KMS-11 (cell line): ENCODE data around the gene KCNQ1.

Experiments
- H2AFZ ChIP-seq: fragments of 200-600 bp; sonication (generic); 2 replicates; pipeline ENCODE4 v1.6.1; 2016; ENCODE audit warnings: antibody characterized with exemption, mixed run types, low read depth
- H3K27ac ChIP-seq: fragments of 200-600 bp; sonication (generic); 2 replicates; pipeline ENCODE4 v1.6.1; 2016; ENCODE audit warnings: mild to moderate bottlenecking, mixed run types
- H3K27me3 ChIP-seq: fragments of 200-600 bp; sonication (generic); 2 replicates; pipeline ENCODE4 v1.6.1; 2017; ENCODE audit warnings: mild to moderate bottlenecking, low read depth, mixed run types, moderate library complexity; ENCODE audit not compliant: insufficient read depth
- H3K36me3 ChIP-seq: fragments of 200-600 bp; sonication (generic); 2 replicates; pipeline ENCODE4 v1.6.1; 2017; ENCODE audit warnings: mild to moderate bottlenecking, mixed run types; ENCODE audit not compliant: insufficient read depth
- H3K4me1 ChIP-seq: fragments of 200-600 bp; sonication (generic); 2 replicates; pipeline ENCODE4 v1.6.1; 2016; ENCODE audit warnings: mild to moderate bottlenecking, low read depth, mixed run types; ENCODE audit not compliant: poor library complexity, severe bottlenecking
- H3K4me2 ChIP-seq: fragments of 200-600 bp; sonication (generic); 2 replicates; pipeline ENCODE4 v1.7.0; 2016; ENCODE audit warnings: mild to moderate bottlenecking, mixed run types
- H3K4me3 ChIP-seq: fragments of 200-600 bp; sonication (generic); IDR thresholded peaks from 2 replicates; pipeline ENCODE4 v1.6.1; 2017; ENCODE audit warnings: low read depth, low read length, mixed read lengths; ENCODE audit not compliant: insufficient read depth
- H3K79me2 ChIP-seq: fragments of 200-600 bp; sonication (generic); 2 replicates; pipeline ENCODE4 v1.6.1; 2016; ENCODE audit warnings: low read depth, mixed run types; ENCODE audit not compliant: insufficient read depth
- H3K9ac ChIP-seq: fragments of 200-600 bp; sonication (generic); 2 replicates; pipeline ENCODE4 v1.6.1; 2016; ENCODE audit warnings: mild to moderate bottlenecking, mixed run types
- H4K20me1 ChIP-seq: fragments of 200-600 bp; sonication (generic); 2 replicates; pipeline ENCODE4 v1.6.1; 2016; ENCODE audit warnings: mild to moderate bottlenecking, mixed run types; ENCODE audit not compliant: insufficient read depth
- TF ChIP-seq, protein P1 (sequence below): fragments of 200-600 bp; sonication (generic); conservative IDR thresholded peaks from 2 replicates; pipeline ENCODE4 v1.6.1; 2017; ENCODE audit warnings: low read depth, mild to moderate bottlenecking, antibody characterized with exemption, low read length, moderate library complexity, mixed read lengths

The KCNQ1 gene

DNA sequence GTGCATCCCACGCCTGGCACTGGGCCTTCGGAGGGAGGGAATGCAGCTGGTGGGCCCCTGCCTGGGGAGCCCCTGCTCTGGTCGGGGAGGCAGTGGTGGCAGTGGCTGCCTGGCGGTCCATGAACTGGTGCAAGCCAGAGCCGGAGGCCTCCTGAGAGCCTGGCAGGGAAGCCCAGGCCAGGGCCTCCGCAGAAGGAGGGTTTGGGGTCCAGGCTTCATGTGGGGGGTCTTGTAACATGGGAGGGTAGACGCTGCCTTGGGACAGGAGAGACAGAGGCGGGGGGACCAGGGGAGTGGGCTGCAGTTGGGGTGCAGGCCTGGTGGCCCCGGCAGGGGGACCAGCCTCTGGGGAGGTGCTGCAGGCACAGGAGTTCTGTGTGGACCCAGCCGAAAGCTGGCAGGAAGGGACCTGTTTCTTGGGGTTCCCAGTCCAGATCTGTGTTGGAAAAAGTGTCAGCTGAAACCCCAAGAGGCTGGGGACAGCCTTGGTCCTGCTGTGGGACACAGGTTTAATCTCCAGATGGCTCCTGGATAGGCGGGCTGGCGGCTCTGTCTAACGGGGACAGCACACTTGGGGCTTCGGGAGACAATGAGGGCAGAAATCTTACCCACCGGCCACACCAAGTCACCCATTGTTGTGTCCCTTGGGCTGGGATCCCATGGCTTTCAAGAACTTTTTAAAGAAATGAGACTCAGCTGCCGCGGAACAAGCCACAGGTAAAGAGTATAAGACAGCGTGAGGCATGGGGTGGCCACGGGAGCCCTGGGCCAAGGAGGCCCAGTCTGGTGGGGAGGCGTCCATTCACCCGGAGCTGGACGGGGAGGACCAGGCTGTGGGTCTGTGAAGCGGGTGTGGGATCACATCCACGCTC is 73.5 kb downstream of the KCNQ1 start:
- H3K4me2 ChIP-seq, result no peak overlapping the region

DNA sequence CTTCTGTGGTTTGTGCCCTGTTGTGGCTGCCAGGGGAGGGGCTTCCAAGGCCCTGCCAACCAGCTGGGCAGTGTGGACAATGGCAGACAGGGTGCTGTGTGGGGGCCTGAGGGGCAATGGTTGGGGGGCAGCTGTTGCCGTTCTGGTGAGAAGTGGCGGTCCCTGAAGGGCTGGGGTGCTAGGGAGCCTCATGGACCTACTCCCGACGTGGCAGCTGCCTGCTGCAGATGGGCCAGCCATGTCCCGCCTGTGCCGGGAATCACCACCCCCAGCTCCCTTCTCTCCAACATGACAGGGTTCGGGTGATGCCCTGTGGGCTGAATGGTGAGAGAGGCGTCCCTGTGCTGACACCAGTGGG is 74.2 kb downstream of the KCNQ1 start:
- TF ChIP-seq, protein P1, sequence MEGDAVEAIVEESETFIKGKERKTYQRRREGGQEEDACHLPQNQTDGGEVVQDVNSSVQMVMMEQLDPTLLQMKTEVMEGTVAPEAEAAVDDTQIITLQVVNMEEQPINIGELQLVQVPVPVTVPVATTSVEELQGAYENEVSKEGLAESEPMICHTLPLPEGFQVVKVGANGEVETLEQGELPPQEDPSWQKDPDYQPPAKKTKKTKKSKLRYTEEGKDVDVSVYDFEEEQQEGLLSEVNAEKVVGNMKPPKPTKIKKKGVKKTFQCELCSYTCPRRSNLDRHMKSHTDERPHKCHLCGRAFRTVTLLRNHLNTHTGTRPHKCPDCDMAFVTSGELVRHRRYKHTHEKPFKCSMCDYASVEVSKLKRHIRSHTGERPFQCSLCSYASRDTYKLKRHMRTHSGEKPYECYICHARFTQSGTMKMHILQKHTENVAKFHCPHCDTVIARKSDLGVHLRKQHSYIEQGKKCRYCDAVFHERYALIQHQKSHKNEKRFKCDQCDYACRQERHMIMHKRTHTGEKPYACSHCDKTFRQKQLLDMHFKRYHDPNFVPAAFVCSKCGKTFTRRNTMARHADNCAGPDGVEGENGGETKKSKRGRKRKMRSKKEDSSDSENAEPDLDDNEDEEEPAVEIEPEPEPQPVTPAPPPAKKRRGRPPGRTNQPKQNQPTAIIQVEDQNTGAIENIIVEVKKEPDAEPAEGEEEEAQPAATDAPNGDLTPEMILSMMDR, result no peak
- Histone ChIP-seq H3K27ac (no peak overlapping the region), H3K4me2 (no peak overlapping the region), H3K79me2 (no peaks in the 10 kb centered on the region), H3K36me3 (no peaks in the 10 kb centered on the region), H2AFZ (no peak overlapping the region), H3K9ac (no peak overlapping the region), H3K4me1 (no peaks in the 10 kb centered on the region), H3K27me3 (no peaks in the 10 kb centered on the region), H4K20me1 (no peaks in the 10 kb centered on the region), H3K4me3 (no peak overlapping the region)

More for the DNA sequence above, 73.5 kb downstream of the KCNQ1 start:
- Histone ChIP-seq H3K4me1 (no peaks in the 10 kb centered on the region), H4K20me1 (no peaks in the 10 kb centered on the region), H3K9ac (no peak overlapping the region), H2AFZ (no peak overlapping the region), H3K27ac (no peak overlapping the region), H3K27me3 (no peaks in the 10 kb centered on the region), H3K36me3 (no peaks in the 10 kb centered on the region), H3K4me3 (no peak overlapping the region), H3K79me2 (no peaks in the 10 kb centered on the region)
- TF ChIP-seq, protein P1, result no peak

DNA sequence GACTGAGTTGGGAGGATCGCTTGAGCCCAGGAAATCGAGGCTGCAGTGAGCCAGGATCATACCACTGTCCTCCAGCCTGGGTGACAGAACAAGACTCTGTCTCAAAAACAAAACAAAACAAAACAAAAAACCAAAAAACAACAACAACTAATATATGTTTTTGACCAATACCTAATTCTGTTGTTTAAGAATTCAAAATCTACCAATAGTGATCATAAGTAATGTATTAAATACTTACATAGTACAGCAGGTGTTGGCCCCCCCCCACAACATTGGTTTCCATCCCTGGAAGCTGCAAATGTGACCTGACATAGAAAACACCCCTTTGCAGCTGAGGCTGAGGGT is 74.7 kb downstream of the KCNQ1 start:
- Histone ChIP-seq H2AFZ (no peak overlapping the region), H3K4me3 (no peak overlapping the region), H4K20me1 (no peaks in the 10 kb centered on the region), H3K9ac (no peak overlapping the region), H3K79me2 (no peaks in the 10 kb centered on the region), H3K27me3 (no peaks in the 10 kb centered on the region), H3K36me3 (no peaks in the 10 kb centered on the region), H3K4me2 (no peak overlapping the region), H3K4me1 (no peaks in the 10 kb centered on the region), H3K27ac (no peak overlapping the region)
- TF ChIP-seq, protein P1, result no peak

DNA sequence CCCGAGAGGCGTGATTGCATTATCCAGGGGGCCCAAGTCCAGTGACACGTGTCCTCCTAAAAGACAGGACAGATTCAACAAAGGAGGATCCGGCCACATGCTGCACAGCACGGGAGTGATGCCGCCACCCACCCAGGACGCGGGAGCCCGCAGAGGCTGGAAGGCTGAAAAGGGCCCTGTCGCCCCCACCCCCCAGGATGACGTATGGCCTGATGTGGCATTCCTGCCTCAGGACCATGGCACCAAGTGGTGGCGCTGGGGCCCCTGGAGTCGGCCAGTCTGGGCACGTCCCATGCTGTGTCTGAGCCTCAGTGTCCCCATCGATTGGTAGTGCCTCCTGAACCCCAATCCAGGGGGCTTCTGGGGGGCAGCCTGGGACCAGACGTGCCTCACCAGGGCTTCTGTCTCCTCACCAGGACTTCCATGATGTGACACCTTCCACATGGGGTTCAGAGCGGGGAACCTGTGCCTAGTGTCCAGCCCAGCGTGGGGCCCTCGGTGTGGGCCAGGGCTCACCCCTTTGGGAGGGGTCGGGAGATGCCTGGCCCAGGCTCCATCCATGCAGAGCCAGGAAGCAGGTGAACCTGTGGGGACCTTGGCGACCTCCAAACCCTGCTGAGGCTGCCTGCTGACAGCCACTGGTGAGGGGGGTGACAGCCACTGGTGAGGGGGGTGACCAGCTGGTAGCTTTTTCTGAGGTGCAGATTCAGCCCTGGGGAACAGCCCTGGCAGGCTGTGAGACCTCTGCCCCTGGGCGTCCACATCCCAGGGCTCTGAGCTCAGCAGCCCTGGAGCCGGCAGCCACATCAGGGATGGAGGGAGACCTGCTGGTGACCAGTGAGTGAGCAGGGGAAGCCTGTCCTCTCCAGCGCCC is 75.3 kb downstream of the KCNQ1 start:
- H3K79me2 ChIP-seq, result no peaks in the 10 kb centered on the region
- H3K27me3 ChIP-seq, result no peaks in the 10 kb centered on the region
- no peak overlapping the region for H2AFZ ChIP-seq
- H4K20me1 ChIP-seq, result no peaks in the 10 kb centered on the region
- H3K4me1 ChIP-seq, result no peaks in the 10 kb centered on the region
- H3K4me3 ChIP-seq, result no peak overlapping the region
- no peak overlapping the region for H3K4me2 ChIP-seq
- H3K9ac ChIP-seq, result no peak overlapping the region
- no peaks in the 10 kb centered on the region for H3K36me3 ChIP-seq
- TF ChIP-seq, protein P1, result no peak
- H3K27ac ChIP-seq, result no peak overlapping the region
